Neural cell (in vitro differentiated cells): Measurements from ENCODE around the gene HDLBP.

Experiments used
- CTCF ChIP-seq: fragments of 450-650 bp; IDR thresholded peaks from 2 replicates; pipeline ENCODE4 v1.5.1; 2014; ENCODE audit warnings: antibody characterized with exemption, mild to moderate bottlenecking, moderate library complexity; ENCODE audit not compliant: poor library complexity, severe bottlenecking
- EP300 ChIP-seq: fragments of 450-650 bp; conservative IDR thresholded peaks from 2 replicates; pipeline ENCODE4 v1.6.1; 2014; ENCODE audit warnings: antibody characterized with exemption, mild to moderate bottlenecking, moderate library complexity; ENCODE audit not compliant: poor library complexity, severe bottlenecking
- EZH2 ChIP-seq: fragments of 200-600, 300-800 bp; shearing (Covaris generic), sonication (generic); IDR thresholded peaks from 2 replicates; pipeline ENCODE4 v1.6.1; 2014; ENCODE audit warnings: antibody characterized with exemption, low read length, borderline replicate concordance, mild to moderate bottlenecking; ENCODE audit not compliant: insufficient read depth, poor library complexity, severe bottlenecking
- MXI1 ChIP-seq: fragments of 450-650 bp; conservative IDR thresholded peaks from 2 replicates; pipeline ENCODE4 v1.6.1; 2014; ENCODE audit warnings: antibody characterized with exemption, mild to moderate bottlenecking; ENCODE audit not compliant: poor library complexity, severe bottlenecking
- POLR2AphosphoS5 ChIP-seq: IDR thresholded peaks from 2 replicates; pipeline ENCODE4 v1.6.1; 2012
- RAD21 ChIP-seq: fragments of 450-650 bp; conservative IDR thresholded peaks from 2 replicates; pipeline ENCODE4 v1.6.1; 2014; ENCODE audit warnings: antibody characterized with exemption, mild to moderate bottlenecking, moderate library complexity
- REST ChIP-seq: IDR thresholded peaks from 2 replicates; pipeline ENCODE4 v1.6.1; 2012; ENCODE audit warnings: borderline replicate concordance
- SMC3 ChIP-seq: fragments of 450-650 bp; conservative IDR thresholded peaks from 2 replicates; pipeline ENCODE4 v1.6.1; 2014; ENCODE audit warnings: antibody characterized with exemption, mild to moderate bottlenecking, moderate library complexity; ENCODE audit not compliant: poor library complexity
- TAF1 ChIP-seq: IDR thresholded peaks from 2 replicates; pipeline ENCODE4 v1.6.1; 2012; ENCODE audit warnings: low read depth

- TF ChIP-seq CTCF: no peak
- TF ChIP-seq EZH2: no peak
- TF ChIP-seq POLR2AphosphoS5: no peak
- TF ChIP-seq EP300: no peak
- TF ChIP-seq TAF1: no peak
- TF ChIP-seq RAD21: no peak
- TF ChIP-seq MXI1: no peak
- no peak for TF ChIP-seq SMC3
- no peak for TF ChIP-seq REST
Observed at GRCh38 chr2:241225545-241225944, 89.9 kb downstream of the HDLBP start.
